ENCODE results near the gene SEMA5B. TPM values are rescaled to one million over a fixed set of nuclear protein-coding genes. Genes with fewer than 3 reads are reported as not detected.

Gene SEMA5B
- total RNA-seq, 1 donor from 2014 or later: not detected

DNA sequence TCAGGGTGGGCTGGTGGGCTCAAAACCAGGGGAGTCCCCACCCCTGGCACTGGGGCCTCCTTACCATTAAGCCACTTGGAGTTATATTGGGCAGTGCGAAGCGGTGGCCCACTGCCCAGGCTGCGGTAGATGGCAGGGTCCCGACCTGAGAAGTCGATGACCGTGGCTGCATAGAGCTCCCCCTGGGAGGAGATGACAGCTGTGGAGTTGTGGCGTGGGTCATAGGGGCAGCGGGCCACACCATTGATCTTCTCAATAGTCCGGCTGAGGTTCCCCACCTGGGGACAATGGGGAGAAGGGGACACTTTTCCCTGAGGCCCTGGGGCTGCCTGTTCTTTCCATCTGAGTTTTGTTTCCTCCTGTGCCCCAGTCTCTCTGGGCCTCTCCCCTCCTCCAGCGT, 99.8 kb downstream of the SEMA5B start:
- TF ChIP-seq, protein P1, sequence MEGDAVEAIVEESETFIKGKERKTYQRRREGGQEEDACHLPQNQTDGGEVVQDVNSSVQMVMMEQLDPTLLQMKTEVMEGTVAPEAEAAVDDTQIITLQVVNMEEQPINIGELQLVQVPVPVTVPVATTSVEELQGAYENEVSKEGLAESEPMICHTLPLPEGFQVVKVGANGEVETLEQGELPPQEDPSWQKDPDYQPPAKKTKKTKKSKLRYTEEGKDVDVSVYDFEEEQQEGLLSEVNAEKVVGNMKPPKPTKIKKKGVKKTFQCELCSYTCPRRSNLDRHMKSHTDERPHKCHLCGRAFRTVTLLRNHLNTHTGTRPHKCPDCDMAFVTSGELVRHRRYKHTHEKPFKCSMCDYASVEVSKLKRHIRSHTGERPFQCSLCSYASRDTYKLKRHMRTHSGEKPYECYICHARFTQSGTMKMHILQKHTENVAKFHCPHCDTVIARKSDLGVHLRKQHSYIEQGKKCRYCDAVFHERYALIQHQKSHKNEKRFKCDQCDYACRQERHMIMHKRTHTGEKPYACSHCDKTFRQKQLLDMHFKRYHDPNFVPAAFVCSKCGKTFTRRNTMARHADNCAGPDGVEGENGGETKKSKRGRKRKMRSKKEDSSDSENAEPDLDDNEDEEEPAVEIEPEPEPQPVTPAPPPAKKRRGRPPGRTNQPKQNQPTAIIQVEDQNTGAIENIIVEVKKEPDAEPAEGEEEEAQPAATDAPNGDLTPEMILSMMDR (conservative IDR thresholded peaks at IDR 0.05; ENCODE audit: low read depth, low read length): no peak
- DNase-seq (ENCODE audit: low read depth): no peak
- H3K4me3 ChIP-seq (ENCODE audit: low read depth, low read length): no peak overlapping the region

DNA sequence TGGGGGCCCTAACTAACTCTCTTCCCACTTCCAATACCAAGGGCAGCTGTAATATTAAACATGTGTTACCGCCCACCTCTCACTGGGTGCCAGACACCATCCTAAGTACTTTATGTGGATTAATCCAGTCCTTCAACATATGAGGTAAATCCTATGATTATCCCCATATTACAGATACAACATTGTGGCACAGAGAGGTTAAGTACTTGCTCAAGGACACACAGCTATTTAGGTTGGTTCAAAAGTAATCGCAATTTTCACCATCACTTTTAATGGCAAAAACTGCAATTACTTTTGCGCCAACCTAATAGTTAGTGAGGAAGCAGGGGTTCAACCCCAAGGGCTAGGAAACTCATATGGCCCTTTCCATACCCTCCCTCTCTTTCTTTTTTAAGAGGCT, 100.8 kb downstream of the SEMA5B start:
- DNase-seq (ENCODE audit: low read depth): no peak
- no peak overlapping the region for H3K4me3 ChIP-seq (ENCODE audit: low read depth, low read length)
- TF ChIP-seq, protein P1 (conservative IDR thresholded peaks at IDR 0.05; ENCODE audit: low read depth, low read length): no peak

DNA sequence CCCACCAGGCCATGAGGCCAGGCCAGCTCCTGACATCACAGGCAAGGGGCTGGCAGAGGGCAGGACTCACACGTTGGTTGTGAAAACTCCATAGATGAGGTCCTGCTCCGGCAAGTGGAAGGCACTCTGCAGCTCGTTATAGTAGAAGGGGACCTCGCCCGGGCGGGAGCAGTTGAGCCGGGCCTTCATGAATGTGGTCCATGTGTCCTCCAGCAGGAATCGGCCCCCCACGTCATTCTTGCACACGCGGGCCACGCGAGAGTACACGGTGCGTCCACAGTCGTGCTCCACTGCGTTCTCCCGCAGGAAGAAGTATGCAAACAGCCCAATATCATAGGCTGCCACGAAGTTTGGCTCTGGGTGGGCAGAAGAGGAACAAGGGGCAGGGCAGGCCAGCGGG, 101.2 kb downstream of the SEMA5B start:
- no peak overlapping the region for H3K4me3 ChIP-seq (ENCODE audit: low read depth, low read length)
- DNase-seq (ENCODE audit: low read depth): no peak
- TF ChIP-seq, protein P1 (conservative IDR thresholded peaks at IDR 0.05; ENCODE audit: low read depth, low read length): no peak

DNA sequence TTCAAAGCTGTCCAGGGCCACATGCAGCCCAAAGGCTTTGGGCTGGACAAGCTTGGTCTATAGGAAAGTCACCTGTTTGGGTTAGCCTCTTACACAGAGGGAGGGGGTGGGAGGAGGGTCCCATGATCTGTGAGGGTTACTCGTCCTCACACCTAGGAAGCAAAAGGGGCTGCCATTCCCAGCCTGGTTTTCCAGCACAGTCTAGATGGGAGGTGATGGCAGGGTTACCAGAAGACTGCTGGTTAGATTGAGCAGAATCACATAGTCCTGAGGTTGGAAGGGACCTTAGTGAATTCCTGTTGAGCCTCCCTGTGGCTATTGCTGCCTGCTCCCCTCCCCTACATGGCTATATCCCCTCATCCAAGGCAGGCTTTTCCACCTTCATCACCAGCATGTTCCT, 101.8 kb downstream of the SEMA5B start:
- TF ChIP-seq, protein P1 (conservative IDR thresholded peaks at IDR 0.05; ENCODE audit: low read depth, low read length): no peak
- no peak for DNase-seq (ENCODE audit: low read depth)
- H3K4me3 ChIP-seq (ENCODE audit: low read depth, low read length): no peak overlapping the region

DNA sequence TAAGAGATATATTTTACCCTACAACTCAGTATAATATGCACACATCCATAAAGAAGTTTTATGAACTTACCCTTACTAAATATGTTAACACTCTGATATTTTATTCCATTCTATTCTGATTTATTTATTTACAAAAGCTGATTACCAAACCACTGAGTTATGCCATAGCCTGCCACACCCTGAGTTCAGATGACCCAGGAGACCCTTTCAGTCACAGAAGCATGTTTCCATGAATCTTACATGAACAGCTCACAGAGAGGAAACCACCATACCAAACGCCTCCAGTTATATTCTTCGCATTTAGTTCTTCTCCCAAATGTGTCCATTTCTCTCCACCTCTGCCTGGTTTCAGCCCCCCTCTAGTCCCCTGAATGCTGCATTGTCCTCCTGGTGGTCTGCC, 103.5 kb downstream of the SEMA5B start:
- TF ChIP-seq, protein P1 (conservative IDR thresholded peaks at IDR 0.05; ENCODE audit: low read depth, low read length): no peak
- no peak for DNase-seq (ENCODE audit: low read depth)
- H3K4me3 ChIP-seq (ENCODE audit: low read depth, low read length): no peak overlapping the region

DNA sequence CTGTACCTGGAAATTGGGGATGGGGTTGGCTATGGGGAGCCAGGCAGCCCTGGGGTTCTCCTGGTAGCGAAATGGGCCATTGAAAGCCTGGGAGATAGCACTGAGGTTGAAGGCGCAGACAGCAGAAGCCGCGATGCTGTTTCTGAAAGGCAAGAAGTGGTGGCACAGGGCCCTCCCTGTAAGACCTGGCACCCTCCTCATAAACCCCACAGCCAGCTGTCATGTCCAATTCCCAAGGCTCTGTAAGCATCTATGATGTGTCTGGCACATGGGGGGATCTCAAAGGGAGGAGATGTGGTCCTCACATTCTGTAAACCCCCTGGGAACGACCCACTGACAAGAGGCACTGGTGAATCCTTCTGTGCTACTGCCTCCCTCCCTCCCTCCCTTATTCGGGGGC, 104.0 kb downstream of the SEMA5B start:
- TF ChIP-seq, protein P1 (conservative IDR thresholded peaks at IDR 0.05; ENCODE audit: low read depth, low read length): no peak
- no peak for DNase-seq (ENCODE audit: low read depth)
- no peak overlapping the region for H3K4me3 ChIP-seq (ENCODE audit: low read depth, low read length)

DNA sequence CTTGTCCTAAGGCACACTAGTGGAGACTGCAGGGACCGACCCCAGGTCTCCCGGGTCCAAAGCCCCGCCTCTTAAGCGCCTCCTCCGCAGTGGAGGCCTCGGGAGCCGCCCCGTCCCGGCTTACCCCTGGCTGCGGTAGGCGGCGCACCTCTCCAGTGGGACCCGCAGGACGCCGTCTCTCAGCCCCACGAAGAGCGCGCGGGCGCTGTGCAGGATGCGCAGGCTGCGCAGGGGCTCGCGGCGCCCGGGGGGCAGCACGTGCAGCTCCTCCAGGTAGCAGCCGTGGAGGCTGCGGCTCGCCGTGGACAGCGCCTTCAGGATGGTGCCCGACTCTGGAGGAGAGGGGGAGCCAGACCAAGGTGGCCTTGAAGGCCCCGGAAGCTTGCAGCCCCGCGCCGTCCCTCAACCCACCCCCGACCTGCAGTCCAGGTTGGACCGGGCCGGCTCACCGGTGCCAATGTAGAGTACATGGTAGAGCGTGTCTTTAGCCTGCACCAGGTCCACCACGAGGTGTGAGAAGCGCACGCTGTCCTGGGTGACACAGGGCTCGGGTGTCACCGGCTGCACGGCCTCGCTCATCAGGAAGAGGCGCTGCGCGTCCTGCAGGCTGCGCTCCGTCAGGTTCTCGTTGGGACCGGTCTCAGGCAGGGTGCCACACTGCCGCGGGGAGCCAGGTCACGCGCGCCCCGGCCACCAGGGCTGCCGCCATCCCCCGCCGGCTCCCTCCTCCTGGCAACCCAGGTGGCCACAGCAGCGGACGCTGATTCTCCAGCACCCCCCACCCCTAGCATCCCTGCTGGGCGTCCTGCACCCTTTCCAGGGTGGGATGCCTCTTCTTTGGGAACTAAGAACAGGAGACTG, 105.5 kb downstream of the SEMA5B start:
- H3K4me3 ChIP-seq (ENCODE audit: low read depth, low read length): no peak overlapping the region
- DNase-seq (ENCODE audit: low read depth): no peak
- TF ChIP-seq, protein P1 (conservative IDR thresholded peaks at IDR 0.05; ENCODE audit: low read depth, low read length): no peak

Data from epithelial cell of proximal tubule (primary cell).